Immature natural killer cell (primary cell): ENCODE data around the gene MFRP. TPM values are rescaled to one million over a fixed set of nuclear protein-coding genes. Genes with fewer than 3 reads are reported as not detected.
"Not testable (repeated sequence)": the region's sequence is repeated elsewhere in the genome, so short reads cannot be mapped to it uniquely, and the experiment has no call there.

ENCODE experiments used
- DNase-seq, 3 donors: peaks; one replicate each; pipeline ENCODE4 v3.0.0; 2022; ENCODE audit warnings: mixed read lengths in 1 of 3
- H3K27ac Mint-ChIP-seq, 6 donors: one replicate each; pipeline ENCODE4 v1.8.0; 2020; ENCODE audit warnings: mixed read lengths in 6 of 6, mild to moderate bottlenecking in 5 of 6, inconsistent platforms in 4 of 6, moderate library complexity in 3 of 6
- H3K27me3 Mint-ChIP-seq, 3 donors: one replicate each; pipeline ENCODE4 v1.8.0; 2020 to 2021; ENCODE audit warnings: low read depth in 3 of 3, mild to moderate bottlenecking in 3 of 3, mixed read lengths in 3 of 3, moderate library complexity in 3 of 3, inconsistent platforms in 1 of 3
- H3K36me3 Mint-ChIP-seq, 3 donors: one replicate each; pipeline ENCODE4 v1.8.0; 2020; ENCODE audit warnings: mixed read lengths in 3 of 3, inconsistent platforms in 2 of 3, mild to moderate bottlenecking in 2 of 3
- H3K4me1 Mint-ChIP-seq, 2 donors: one replicate each; pipeline ENCODE4 v1.8.0; 2020; ENCODE audit warnings: inconsistent platforms in 2 of 2, mild to moderate bottlenecking in 2 of 2, mixed read lengths in 2 of 2, moderate library complexity in 1 of 2
- H3K4me3 Mint-ChIP-seq, 5 donors: one replicate each; pipeline ENCODE4 v1.8.0; 2020; ENCODE audit warnings: mild to moderate bottlenecking in 5 of 5, mixed read lengths in 5 of 5, inconsistent platforms in 3 of 5, moderate library complexity in 3 of 5
- H3K9me3 Mint-ChIP-seq, 6 donors: one replicate each; pipeline ENCODE4 v1.8.0; 2020; ENCODE audit warnings: mild to moderate bottlenecking in 6 of 6, mixed read lengths in 6 of 6, inconsistent platforms in 4 of 6, moderate library complexity in 3 of 6
- polyA plus RNA-seq, 3 donors: library from polyadenylated mRNA; unstranded; fragments of 300-500 nt; fragmentation: Illumina TruSeq; gene quantifications; one replicate each; pipeline ENCODE4 v1.2.3, GENCODE V29; 2021

The MFRP gene
- polyA plus RNA-seq = not detected

DNA sequence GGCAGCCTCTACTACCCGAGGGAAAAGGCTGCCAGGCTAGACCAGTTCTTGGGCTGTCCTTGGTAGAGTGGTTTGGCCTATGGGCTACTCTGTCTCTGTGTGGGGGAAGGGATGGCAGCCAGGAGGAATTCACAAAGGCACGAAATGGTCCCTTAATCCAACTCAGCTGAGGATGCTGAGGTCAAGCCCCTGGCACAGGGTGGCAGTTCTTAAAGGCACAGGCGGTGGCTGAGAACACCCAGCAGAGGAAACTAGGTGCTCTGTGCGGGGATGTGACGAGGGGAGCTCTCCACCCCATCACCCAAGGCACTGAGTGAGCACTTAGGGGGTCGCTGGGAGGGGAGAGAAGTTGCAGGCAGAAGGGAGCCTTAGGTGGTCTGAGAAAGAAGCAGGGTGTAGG, at the start of gene MFRP:
Gene MFRP (minus strand): TSS at position 101 of the 400 bp plus-strand sequence. CDS start 192 bp downstream, outside the sequence.
- peaks cover 0 to 2% (median 0%) of the 10 kb centered on the region in 3 donors for H3K36me3 Mint-ChIP-seq

DNA sequence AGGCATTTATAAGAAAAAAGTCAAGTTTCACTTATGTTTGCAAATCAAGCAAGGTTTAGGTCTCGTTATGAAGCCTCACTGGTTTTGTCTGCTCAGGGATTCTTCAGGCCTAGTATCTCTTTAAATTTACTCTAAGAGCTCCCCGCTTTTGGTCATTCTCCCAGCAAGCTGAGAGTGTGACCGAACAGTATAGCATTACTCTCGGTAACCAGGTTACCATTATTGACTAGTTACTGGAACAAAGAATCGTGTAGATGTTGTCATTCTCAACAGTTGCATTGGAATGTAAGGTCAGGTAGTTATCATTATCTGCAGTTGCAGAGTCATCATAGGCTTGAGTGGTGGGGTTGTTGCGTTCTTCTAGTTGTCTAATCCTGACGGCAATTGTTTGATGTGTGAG, 44.8 kb upstream of the MFRP start:
- H3K9me3 Mint-ChIP-seq = no peaks in the 10 kb centered on the region
- no peaks in the 10 kb centered on the region for H3K4me1 Mint-ChIP-seq
- DNase-seq = no peak

More for the DNA sequence above, at the start of gene MFRP:
- H3K4me1 Mint-ChIP-seq = no peaks in the 10 kb centered on the region
- H3K4me3 Mint-ChIP-seq = no peak within 1 kb of the TSS
- H3K27ac Mint-ChIP-seq = no peak within 1 kb of the TSS
- no peaks in the 10 kb centered on the region for H3K9me3 Mint-ChIP-seq
- H3K27me3 Mint-ChIP-seq = peaks cover 5 to 8% (median 6%) of the 10 kb centered on the region in 3 donors
- no peak for DNase-seq

DNA sequence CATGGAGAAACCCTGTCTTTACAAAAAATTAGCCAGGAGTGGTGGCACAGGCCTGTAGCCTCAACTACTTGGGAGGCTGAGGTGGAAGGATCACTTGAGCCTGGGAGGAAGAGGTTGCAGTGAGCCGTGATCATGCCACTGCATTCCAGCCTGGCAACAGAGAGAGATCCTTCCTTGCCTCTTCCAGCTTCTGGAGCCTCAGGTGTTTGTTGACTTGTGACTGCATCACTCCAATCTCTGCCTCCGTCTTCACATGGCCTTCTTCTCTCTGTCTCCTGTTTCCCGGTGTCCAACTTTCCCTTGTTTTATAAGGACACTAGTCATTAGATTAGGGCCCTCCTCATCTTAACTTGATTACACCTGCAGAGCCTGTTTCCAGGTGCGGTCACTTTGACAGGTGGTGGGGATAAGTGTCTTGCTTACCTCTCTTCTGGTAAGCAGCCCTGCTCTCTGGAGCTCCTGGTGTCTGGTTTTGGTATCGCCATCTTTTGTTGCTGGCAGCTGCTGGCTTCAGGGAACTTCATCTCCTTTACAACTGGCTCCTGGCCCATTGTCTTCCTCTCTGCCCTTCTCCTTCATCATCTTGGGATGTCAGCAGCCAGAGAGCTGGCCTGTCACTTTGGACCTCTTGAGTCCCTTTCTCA, 43.2 kb upstream of the MFRP start:
- H3K27ac Mint-ChIP-seq = no peak overlapping the region
- DNase-seq = no peak
- no peaks in the 10 kb centered on the region for H3K4me1 Mint-ChIP-seq
- peaks cover 0 to 3% (median 0%) of the 10 kb centered on the region in 3 donors for H3K36me3 Mint-ChIP-seq
- H3K9me3 Mint-ChIP-seq = no peaks in the 10 kb centered on the region
- H3K4me3 Mint-ChIP-seq = no peak overlapping the region
- peaks cover 3 to 7% (median 6%) of the 10 kb centered on the region in 3 donors for H3K27me3 Mint-ChIP-seq

More for the DNA sequence above, 44.8 kb upstream of the MFRP start:
- Mint-ChIP-seq H3K4me3 (no peak overlapping the region), H3K27ac (no peak overlapping the region), H3K27me3 (peaks cover 3 to 8% (median 8%) of the 10 kb centered on the region in 3 donors), H3K36me3 (peaks cover 0 to 3% (median 0%) of the 10 kb centered on the region in 3 donors)

DNA sequence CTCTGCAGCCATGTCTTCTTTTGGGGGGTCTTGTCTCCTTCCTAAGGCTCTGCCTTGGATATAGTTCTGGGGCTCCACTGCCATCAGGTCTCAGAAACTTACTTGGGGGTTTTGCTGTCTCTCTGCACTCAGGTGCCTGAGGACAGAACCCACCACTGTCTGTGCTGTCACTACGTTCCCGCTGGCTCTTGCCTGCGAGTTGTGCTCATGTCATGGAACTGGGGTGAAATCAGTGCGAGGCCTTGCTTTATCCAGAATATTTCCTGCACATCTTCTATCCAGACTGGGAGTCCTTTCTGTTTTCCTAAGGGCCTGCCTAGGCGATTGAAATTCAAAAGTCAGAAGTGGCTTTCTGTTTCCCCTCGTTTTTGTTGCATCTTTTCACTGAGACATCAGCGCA, 41.6 kb upstream of the MFRP start:
- Mint-ChIP-seq H3K4me3 (no peak overlapping the region), H3K9me3 (no peaks in the 10 kb centered on the region), H3K36me3 (peaks cover 0 to 3% (median 0%) of the 10 kb centered on the region in 3 donors), H3K27me3 (peaks cover 3 to 6% (median 4%) of the 10 kb centered on the region in 3 donors), H3K4me1 (no peaks in the 10 kb centered on the region), H3K27ac (no peak overlapping the region)
- no peak for DNase-seq

DNA sequence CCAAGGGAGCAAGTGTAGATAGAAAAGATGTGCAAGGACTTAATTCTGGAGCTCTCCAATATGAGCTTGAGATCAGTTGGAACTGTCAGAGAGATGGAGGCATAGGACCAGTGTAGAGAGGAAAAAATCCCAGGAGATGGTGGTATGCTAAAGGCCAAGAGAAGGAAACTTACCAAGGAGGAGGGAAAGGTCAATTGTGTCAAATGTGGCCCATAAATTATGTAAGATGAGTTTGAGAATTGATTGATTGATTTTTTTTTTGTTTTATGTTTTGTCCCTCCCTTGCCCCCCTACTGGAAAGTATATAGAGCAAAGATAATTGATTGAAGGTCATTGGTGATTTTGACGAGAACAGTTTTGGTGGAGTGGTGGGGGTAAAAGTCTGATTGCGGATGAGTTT, 37.8 kb upstream of the MFRP start:
- no peak for DNase-seq
- no peaks in the 10 kb centered on the region for H3K36me3 Mint-ChIP-seq
- no peak overlapping the region for H3K4me3 Mint-ChIP-seq
- H3K9me3 Mint-ChIP-seq = no peaks in the 10 kb centered on the region
- no peak overlapping the region for H3K27ac Mint-ChIP-seq
- H3K27me3 Mint-ChIP-seq = peaks cover 5 to 10% (median 5%) of the 10 kb centered on the region in 3 donors
- H3K4me1 Mint-ChIP-seq = peaks cover 0 to 5% of the 10 kb centered on the region in 2 donors

DNA sequence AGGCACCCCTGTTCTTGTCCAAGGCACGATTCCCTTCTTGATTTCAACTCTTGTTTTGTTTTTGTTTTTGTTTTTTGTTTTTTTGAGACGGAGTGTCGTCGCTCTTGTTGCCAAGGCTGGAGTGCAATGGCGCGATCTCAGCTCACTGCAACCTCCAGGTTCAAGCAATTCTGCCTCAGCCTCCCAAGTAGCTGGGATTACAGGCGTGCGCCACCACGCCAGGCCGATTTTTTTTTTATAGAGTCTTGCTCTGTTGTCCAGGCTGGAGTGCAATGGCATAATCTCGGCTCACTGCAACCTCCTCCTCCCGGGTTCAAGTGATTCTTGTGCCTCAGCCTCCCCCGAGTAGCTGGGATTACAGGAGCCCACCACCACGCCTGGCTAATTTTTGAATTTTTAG, 36.0 kb upstream of the MFRP start:
- H3K9me3 Mint-ChIP-seq, H3K4me1 Mint-ChIP-seq, H3K27ac Mint-ChIP-seq, DNase-seq, H3K36me3 Mint-ChIP-seq, H3K27me3 Mint-ChIP-seq, H3K4me3 Mint-ChIP-seq: not testable (repeated sequence)

DNA sequence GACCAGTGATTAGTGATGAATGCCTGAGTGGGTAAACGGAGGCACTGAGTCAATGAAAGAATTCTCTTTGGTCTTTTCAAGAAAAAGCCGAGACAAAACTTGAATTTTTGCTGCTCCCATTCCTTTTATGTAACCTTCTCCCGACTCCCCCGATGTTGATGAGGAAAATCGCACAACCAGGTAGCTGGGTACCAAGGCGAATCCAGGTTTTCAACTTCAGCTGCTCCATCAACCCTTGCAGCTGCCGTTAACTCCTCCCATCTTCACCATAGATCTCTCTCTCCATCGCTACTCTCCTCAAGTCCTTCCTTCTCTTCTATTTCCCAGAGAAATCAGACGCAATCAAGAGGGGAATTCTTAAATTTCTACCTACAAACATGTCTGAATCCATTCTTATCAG, 35.6 kb upstream of the MFRP start:
- Mint-ChIP-seq H3K4me3 (no peak overlapping the region), H3K9me3 (no peaks in the 10 kb centered on the region), H3K36me3 (no peaks in the 10 kb centered on the region), H3K4me1 (peaks cover 0 to 5% of the 10 kb centered on the region in 2 donors), H3K27me3 (peaks cover 5 to 7% (median 5%) of the 10 kb centered on the region in 3 donors), H3K27ac (no peak overlapping the region)
- DNase-seq = peak in 1 of 3 donors; percentile 9

DNA sequence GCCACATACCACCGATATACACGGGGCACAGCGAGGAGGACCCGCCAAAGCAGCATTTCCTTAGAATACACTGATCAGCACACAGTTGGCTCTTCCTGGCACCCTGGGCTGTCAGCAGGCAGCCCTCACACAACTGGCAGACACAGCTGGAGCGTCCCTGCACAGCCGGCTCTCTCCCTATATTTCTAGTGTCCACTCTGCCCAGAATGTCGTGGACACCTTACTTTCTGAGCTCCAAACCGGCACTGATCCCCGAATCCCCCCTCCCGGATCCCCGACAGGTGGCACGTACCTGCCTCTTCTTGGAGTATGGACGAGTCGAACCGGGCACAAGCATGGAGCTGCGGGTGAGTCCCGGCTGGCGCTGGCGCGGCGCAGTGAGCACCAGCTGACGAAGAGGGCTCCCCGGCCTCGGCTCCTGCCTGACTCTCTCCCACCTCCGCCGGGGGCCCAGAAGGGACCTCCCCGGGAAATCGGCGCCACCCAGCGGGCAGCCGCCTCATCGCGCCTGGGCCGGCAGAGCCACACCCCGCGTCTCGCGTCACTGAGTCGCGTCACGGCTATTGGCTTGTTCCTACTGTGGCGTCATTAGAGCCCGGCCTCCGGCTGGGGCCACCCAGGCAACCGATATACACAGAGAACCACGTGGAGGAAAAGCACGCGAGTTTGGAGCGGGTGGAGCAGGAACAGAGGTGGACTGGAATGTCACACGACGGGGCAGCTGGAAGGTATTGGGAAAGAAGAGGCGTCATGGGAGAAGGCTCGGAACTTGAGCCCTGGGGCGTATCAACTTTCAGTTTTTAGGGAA, 34.9 kb upstream of the MFRP start, which contains the start of gene USP2:
Gene USP2 (minus strand): TSS at position 510 of the 808 bp plus-strand sequence. CDS start 8,210 bp downstream, outside the sequence.
- Mint-ChIP-seq H3K27ac (peak within 1 kb of the TSS in 2 of 6 donors; percentile 25 to 45), H3K9me3 (no peaks in the 10 kb centered on the region), H3K36me3 (no peaks in the 10 kb centered on the region), H3K4me3 (no peak within 1 kb of the TSS), H3K4me1 (peaks cover 0 to 5% of the 10 kb centered on the region in 2 donors), H3K27me3 (peaks cover 5 to 7% (median 5%) of the 10 kb centered on the region in 3 donors)
- peak; percentile 96 for DNase-seq

DNA sequence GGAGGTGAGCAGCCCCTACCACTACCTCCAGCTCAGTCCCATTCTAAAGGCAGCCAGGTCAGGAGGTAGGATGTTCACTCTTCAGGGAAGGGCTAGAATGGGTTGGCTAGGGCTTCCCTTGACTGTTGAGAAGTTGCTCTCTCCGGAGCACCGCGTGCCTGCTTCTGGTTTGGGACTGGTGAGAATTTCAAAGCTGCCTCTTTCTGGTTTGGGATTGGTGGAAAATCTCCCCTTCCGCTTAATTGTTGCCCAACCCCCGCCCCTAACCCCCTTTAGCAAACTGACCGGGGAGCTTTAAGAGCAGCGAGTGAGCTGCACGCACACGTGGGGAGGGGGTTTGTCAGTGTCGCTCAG, 34.3 kb upstream of the MFRP start:
- Mint-ChIP-seq H3K4me3 (no peak overlapping the region), H3K36me3 (no peaks in the 10 kb centered on the region), H3K9me3 (no peaks in the 10 kb centered on the region), H3K27ac (peak overlapping the region in 1 of 6 donors; percentile 45), H3K4me1 (peaks cover 0 to 5% of the 10 kb centered on the region in 2 donors), H3K27me3 (peaks cover 5 to 7% (median 5%) of the 10 kb centered on the region in 3 donors)
- DNase-seq = no peak

DNA sequence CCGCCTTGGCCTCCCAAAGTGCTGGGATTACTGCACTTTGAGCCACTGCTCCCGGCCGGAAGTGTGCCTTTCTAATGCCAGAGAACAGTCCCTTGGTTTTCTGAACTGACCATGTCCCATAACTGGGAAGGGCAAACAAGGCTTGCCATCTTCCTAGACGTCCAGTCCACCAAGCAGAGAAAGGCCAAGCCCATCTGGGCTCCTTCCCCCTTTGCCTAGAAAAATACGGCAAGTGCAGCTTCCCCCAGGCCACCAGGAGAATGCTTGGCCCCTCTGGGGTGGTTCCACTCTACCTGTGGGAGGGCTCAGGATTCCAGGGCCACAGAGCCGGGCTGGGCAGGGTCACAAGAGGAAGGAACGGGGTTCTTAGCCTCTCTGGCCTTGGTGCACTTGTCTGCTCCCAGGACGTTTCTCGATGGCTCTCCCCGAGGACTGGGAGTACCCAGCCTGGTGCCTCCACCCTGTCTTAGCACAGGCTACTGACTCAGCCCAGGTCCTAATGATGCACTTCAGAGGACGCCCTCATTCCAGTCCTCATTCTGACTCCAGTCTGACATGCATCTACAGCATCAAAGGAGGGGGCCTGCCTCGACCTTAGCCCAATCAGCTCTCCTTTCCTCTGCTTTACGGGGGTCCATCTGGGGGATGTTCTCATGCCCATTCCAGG, 33.8 kb upstream of the MFRP start:
- Mint-ChIP-seq H3K27me3 (peaks cover 5 to 7% (median 5%) of the 10 kb centered on the region in 3 donors), H3K4me3 (no peak overlapping the region), H3K4me1 (peaks cover 0 to 5% of the 10 kb centered on the region in 2 donors), H3K9me3 (no peaks in the 10 kb centered on the region), H3K36me3 (no peaks in the 10 kb centered on the region), H3K27ac (peak overlapping the region in 1 of 6 donors; percentile 45)
- DNase-seq = no peak

DNA sequence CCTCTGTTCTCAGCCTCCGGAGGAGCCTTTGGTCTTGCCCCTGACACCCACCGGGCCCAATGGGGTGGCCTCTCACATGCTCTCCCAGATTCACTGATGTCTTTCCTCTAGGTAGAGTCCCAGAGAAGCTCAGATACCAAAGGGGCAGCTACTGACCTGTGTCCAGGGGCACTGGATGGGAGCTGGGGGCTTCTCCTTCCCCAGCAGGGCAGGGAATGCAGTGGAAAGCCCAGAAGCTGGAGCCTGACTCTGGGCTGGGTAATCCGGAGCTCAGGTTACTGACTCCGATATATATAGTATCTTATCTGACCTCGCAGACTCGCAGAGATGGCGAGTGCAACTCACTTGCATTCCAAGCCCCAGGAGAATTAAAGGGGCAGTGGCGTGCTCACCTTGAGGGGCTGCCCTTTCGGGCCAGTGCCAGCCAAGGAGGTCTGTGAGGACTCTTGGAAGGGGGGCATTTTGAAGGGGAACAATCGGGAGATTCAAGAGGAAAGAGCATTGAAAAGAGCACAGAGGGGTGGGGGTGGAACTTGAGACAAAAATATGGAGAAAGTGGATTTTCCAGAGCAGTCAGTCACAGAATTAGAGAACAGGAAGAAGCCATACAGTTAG, 32.5 kb upstream of the MFRP start:
- no peaks in the 10 kb centered on the region for H3K9me3 Mint-ChIP-seq
- peak overlapping the region in 4 of 6 donors; percentile 0 to 64 (median 18) for H3K27ac Mint-ChIP-seq
- no peak overlapping the region for H3K4me3 Mint-ChIP-seq
- no peak for DNase-seq
- peaks cover 1 to 5% of the 10 kb centered on the region in 2 donors for H3K4me1 Mint-ChIP-seq
- H3K36me3 Mint-ChIP-seq = no peaks in the 10 kb centered on the region
- peaks cover 5 to 7% (median 5%) of the 10 kb centered on the region in 3 donors for H3K27me3 Mint-ChIP-seq

DNA sequence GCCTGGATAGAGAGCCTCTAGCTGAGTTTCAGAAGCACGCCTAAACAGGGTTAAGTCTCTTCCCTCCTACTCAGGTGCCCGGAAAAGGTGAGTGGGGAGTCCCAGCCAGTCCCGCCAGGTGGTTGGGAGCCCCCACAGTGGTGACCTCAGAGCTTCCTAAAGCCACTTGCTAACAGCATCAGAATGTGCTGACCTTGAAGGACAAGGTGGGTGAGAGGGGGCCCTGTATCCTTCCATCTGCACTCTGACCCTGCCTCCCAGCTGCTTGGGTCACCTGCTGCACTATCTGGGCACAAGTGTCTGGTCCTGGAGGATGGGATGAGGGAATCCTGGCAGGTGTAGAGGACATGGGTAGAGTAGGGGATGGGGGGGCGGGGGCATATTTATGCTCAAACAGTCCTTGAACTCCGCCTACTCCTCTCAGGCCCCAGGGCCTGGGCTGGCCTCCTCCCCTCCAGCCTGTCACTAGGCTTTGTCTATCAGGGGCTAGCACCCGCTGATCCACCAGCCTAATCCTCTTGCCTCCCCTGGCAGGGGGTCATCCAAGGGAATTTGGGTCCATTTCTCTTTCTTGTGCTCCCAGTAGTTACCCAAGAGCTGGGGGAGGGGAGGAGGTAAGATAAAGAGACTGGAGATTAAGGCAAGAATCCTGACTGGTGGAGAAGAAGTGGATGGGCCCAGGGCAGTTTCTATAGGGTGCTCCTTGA, 31.6 kb upstream of the MFRP start:
- no peak for DNase-seq
- H3K36me3 Mint-ChIP-seq = no peaks in the 10 kb centered on the region
- peaks cover 5 to 7% (median 5%) of the 10 kb centered on the region in 3 donors for H3K27me3 Mint-ChIP-seq
- no peak overlapping the region for H3K4me3 Mint-ChIP-seq
- H3K4me1 Mint-ChIP-seq = peaks cover 9% of the 10 kb centered on the region in 2 donors
- no peak overlapping the region for H3K27ac Mint-ChIP-seq
- H3K9me3 Mint-ChIP-seq = no peaks in the 10 kb centered on the region
